ENCODE measurements around the gene FNBP1L.

DNA sequence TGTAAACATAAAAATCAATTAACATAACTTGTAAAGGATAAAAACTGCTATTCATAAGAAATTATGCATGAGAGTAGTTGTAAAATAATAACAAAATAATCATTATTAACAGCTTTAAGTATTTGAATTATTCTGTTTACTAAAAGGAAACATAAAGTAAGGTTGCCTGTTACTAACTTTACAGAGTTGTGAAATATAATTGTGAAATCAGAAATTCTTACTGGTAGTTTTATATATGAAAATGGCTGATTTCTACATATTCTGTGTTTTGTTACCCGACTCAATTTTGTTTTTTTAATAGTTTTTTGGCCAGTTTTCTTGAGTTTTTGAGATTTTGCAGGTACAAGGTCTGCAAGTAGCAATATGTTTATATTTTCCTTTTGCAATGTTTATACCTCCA is 27.8 kb downstream of the FNBP1L start:
- TF ChIP-seq, protein P1, sequence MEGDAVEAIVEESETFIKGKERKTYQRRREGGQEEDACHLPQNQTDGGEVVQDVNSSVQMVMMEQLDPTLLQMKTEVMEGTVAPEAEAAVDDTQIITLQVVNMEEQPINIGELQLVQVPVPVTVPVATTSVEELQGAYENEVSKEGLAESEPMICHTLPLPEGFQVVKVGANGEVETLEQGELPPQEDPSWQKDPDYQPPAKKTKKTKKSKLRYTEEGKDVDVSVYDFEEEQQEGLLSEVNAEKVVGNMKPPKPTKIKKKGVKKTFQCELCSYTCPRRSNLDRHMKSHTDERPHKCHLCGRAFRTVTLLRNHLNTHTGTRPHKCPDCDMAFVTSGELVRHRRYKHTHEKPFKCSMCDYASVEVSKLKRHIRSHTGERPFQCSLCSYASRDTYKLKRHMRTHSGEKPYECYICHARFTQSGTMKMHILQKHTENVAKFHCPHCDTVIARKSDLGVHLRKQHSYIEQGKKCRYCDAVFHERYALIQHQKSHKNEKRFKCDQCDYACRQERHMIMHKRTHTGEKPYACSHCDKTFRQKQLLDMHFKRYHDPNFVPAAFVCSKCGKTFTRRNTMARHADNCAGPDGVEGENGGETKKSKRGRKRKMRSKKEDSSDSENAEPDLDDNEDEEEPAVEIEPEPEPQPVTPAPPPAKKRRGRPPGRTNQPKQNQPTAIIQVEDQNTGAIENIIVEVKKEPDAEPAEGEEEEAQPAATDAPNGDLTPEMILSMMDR (IDR thresholded peaks at IDR 0.05), result no peak
- TF ChIP-seq EZH2 (IDR thresholded peaks at IDR 0.05; ENCODE audit: borderline replicate concordance, insufficient read depth, low read depth, low read length, poor library complexity, severe bottlenecking), result no peak
